ENCODE measurements around the gene GOLGA6D.

DNA sequence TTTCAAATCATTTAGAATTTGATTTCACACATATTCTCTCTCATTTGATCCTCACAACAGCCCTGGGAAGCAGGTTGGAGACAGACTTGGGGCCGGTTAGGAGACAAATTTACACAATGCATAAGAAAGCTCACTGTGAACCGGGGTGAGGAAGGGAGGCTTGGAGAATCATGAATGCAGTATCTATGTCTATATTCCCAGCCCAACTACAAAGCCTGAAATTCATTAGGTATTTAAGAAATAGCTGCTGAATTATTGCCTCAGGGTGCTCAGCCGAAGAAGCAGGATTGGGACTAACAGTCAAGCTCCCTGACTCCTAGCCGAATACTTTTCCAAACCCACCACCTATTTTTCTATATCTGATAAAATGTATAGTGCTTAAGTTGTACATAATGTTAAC is 32.9 kb upstream of the GOLGA6D start:
- TF ChIP-seq ZNF785 (tag by site-specific recombination; IDR thresholded peaks at IDR 0.05) (no peak), CTCF (tag by site-specific recombination; IDR thresholded peaks at IDR 0.05) (no peak), ZNF645 (tag by site-specific recombination; IDR thresholded peaks at IDR 0.05) (no peak), KLF16 (tag by site-specific recombination; IDR thresholded peaks at IDR 0.05) (no peak)
